ENCODE data around the gene MED27. TPM values are rescaled to one million over a fixed set of nuclear protein-coding genes. Genes with fewer than 3 reads are reported as not detected.

The MED27 gene
- total and polyA plus RNA-seq, 2 donors (not counting 1 experiment from before 2014, with no cell fraction given), result 13.4 to 44.7 TPM

DNA sequence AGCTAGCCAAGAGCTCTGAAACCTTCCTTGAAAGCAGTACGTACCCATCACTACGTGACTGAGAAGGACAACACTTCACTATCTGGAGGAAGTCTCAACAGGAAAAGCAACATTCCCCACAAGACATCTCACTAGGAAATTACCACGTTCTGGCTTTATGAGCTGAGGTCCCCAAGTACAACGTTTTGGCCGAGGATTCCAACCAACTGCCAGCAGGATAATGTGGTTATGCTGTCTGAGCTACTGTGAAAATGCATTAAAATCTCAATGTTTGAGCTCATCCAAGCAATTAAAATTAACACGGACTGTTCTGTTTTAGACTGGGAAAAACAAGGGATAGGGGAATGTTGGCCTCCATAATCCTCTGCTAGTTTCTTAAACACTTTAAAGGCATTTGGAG lies 16.4 kb downstream of the MED27 start:
- no peaks in the 10 kb centered on the region for H3K4me1 ChIP-seq (ENCODE audit: control insufficient read depth, extremely low read depth, insufficient read depth, low read length)
- H3K4me2 ChIP-seq (ENCODE audit: extremely low read depth, insufficient read depth, low read length), result no peak overlapping the region
- peaks cover 22% of the 10 kb centered on the region for H3K79me2 ChIP-seq (ENCODE audit: control insufficient read depth, insufficient read depth, low read length)
- H3K27ac ChIP-seq (ENCODE audit: insufficient read depth, low read length), result no peak overlapping the region
- TF ChIP-seq EZH2 (IDR thresholded peaks at IDR 0.05; ENCODE audit: low read length, missing control alignments), result no peak
- TF ChIP-seq, protein P1, sequence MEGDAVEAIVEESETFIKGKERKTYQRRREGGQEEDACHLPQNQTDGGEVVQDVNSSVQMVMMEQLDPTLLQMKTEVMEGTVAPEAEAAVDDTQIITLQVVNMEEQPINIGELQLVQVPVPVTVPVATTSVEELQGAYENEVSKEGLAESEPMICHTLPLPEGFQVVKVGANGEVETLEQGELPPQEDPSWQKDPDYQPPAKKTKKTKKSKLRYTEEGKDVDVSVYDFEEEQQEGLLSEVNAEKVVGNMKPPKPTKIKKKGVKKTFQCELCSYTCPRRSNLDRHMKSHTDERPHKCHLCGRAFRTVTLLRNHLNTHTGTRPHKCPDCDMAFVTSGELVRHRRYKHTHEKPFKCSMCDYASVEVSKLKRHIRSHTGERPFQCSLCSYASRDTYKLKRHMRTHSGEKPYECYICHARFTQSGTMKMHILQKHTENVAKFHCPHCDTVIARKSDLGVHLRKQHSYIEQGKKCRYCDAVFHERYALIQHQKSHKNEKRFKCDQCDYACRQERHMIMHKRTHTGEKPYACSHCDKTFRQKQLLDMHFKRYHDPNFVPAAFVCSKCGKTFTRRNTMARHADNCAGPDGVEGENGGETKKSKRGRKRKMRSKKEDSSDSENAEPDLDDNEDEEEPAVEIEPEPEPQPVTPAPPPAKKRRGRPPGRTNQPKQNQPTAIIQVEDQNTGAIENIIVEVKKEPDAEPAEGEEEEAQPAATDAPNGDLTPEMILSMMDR (conservative IDR thresholded peaks at IDR 0.05 in 1 of 2, IDR thresholded peaks at IDR 0.05 in 1 of 2; ENCODE audit: low read depth in 1 of 2, low read length in 2 of 2), result no peak
- no peaks in the 10 kb centered on the region for H3K36me3 ChIP-seq (ENCODE audit: control insufficient read depth, insufficient read depth, low read length)
- H3K9me3 ChIP-seq (ENCODE audit: control insufficient read depth, insufficient read depth, low read depth, low read length), result no peaks in the 10 kb centered on the region
- no peak overlapping the region for H3K9ac ChIP-seq (ENCODE audit: insufficient read depth, low read length)
- no peak overlapping the region for H2AFZ ChIP-seq (ENCODE audit: low read length)
- H4K20me1 ChIP-seq (ENCODE audit: control insufficient read depth, extremely low read depth, insufficient read depth, low read length), result no peaks in the 10 kb centered on the region
- H3K27me3 ChIP-seq (ENCODE audit: control insufficient read depth, insufficient read depth, low read length), result no peaks in the 10 kb centered on the region
- DNase-seq (ENCODE audit: low read depth in 2 of 2), result no peak
- H3K4me3 ChIP-seq (replicated peaks in 1 of 4; ENCODE audit: control extremely low read depth in 1 of 4, insufficient read depth in 1 of 4, low read depth in 3 of 4, low read length in 4 of 4), result no peak overlapping the region

DNA sequence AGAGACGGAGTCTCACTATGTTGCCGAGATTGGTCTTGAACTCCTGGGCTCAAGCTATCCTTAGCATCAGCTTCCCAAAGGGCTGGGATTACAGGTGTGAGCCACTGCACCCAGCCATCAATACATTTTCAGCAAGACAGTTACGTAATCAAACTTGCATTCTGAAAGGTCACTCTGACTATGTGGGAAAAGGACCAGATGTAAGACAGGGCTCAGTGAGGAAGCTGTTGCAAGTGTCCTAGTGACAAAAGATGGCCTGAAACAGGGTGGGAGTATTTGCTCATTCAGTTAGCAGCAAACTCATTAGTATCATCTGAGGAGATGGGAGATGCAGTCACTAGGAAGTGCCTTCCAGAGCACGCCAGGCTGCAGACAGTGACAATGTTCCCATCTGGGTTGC lies 16.9 kb downstream of the MED27 start:
- Histone ChIP-seq H2AFZ (ENCODE audit: low read length) (no peak overlapping the region), H3K36me3 (ENCODE audit: control insufficient read depth, insufficient read depth, low read length) (no peaks in the 10 kb centered on the region), H3K27me3 (ENCODE audit: control insufficient read depth, insufficient read depth, low read length) (no peaks in the 10 kb centered on the region), H3K27ac (ENCODE audit: insufficient read depth, low read length) (no peak overlapping the region), H3K9me3 (ENCODE audit: control insufficient read depth, insufficient read depth, low read depth, low read length) (no peaks in the 10 kb centered on the region), H3K4me2 (ENCODE audit: extremely low read depth, insufficient read depth, low read length) (no peak overlapping the region), H3K4me3 (replicated peaks in 1 of 4; ENCODE audit: control extremely low read depth in 1 of 4, insufficient read depth in 1 of 4, low read depth in 3 of 4, low read length in 4 of 4) (no peak overlapping the region), H3K9ac (ENCODE audit: insufficient read depth, low read length) (no peak overlapping the region), H3K79me2 (ENCODE audit: control insufficient read depth, insufficient read depth, low read length) (peaks cover 22% of the 10 kb centered on the region), H3K4me1 (ENCODE audit: control insufficient read depth, extremely low read depth, insufficient read depth, low read length) (no peaks in the 10 kb centered on the region), H4K20me1 (ENCODE audit: control insufficient read depth, extremely low read depth, insufficient read depth, low read length) (no peaks in the 10 kb centered on the region)
- TF ChIP-seq, protein P1 (conservative IDR thresholded peaks at IDR 0.05 in 1 of 2, IDR thresholded peaks at IDR 0.05 in 1 of 2; ENCODE audit: low read depth in 1 of 2, low read length in 2 of 2), result no peak
- TF ChIP-seq EZH2 (IDR thresholded peaks at IDR 0.05; ENCODE audit: low read length, missing control alignments), result no peak
- DNase-seq (ENCODE audit: low read depth in 2 of 2), result no peak

DNA sequence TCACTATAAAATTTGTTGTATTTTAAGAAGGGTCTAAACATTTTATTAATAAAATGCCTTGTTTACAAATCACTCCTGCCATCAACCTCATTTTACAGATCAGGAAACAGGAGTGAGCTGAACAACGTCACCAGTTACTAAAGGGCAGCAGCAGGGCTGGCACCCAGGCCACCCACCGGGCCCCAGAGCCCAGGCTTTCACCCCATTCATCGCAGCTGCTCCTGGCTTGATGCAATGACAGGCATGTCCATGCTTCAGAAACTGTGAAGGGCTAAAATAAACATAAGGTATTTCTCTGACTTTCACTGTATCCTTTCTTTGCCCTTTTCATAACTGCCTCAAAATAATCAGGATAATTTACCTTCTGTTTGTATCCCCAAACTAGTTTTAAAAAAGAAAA lies 18.1 kb downstream of the MED27 start:
- TF ChIP-seq, protein P1 (conservative IDR thresholded peaks at IDR 0.05 in 1 of 2, IDR thresholded peaks at IDR 0.05 in 1 of 2; ENCODE audit: low read depth in 1 of 2, low read length in 2 of 2), result no peak
- no peak for TF ChIP-seq EZH2 (IDR thresholded peaks at IDR 0.05; ENCODE audit: low read length, missing control alignments)
- Histone ChIP-seq H3K4me1 (ENCODE audit: control insufficient read depth, extremely low read depth, insufficient read depth, low read length) (no peaks in the 10 kb centered on the region), H3K9ac (ENCODE audit: insufficient read depth, low read length) (no peak overlapping the region), H3K27ac (ENCODE audit: insufficient read depth, low read length) (no peak overlapping the region), H3K9me3 (ENCODE audit: control insufficient read depth, insufficient read depth, low read depth, low read length) (no peaks in the 10 kb centered on the region), H3K4me3 (replicated peaks in 1 of 4; ENCODE audit: control extremely low read depth in 1 of 4, insufficient read depth in 1 of 4, low read depth in 3 of 4, low read length in 4 of 4) (no peak overlapping the region), H3K36me3 (ENCODE audit: control insufficient read depth, insufficient read depth, low read length) (no peaks in the 10 kb centered on the region), H3K79me2 (ENCODE audit: control insufficient read depth, insufficient read depth, low read length) (peaks cover 25% of the 10 kb centered on the region), H4K20me1 (ENCODE audit: control insufficient read depth, extremely low read depth, insufficient read depth, low read length) (no peaks in the 10 kb centered on the region), H3K27me3 (ENCODE audit: control insufficient read depth, insufficient read depth, low read length) (no peaks in the 10 kb centered on the region), H3K4me2 (ENCODE audit: extremely low read depth, insufficient read depth, low read length) (no peak overlapping the region), H2AFZ (ENCODE audit: low read length) (no peak overlapping the region)
- no peak for DNase-seq (ENCODE audit: low read depth in 2 of 2)
